Activated T-cell treated with anti-CD3 and anti-CD28 coated beads, Interleukin-2, amount 50 U/mL, for 48 hours (primary cell): ENCODE measurements around the gene SEMA4D.
A peak's percentile ranks its signal among the peaks of the same experiment; 100 is the strongest.
"Not testable (repeated sequence)": the region's sequence is repeated elsewhere in the genome, so short reads cannot be mapped to it uniquely, and the experiment has no call there.

Experiments used
- DNase-seq, 2 experiments: peaks; one replicate each; pipeline ENCODE4 v3.0.0-alpha.2; 2020

Gene SEMA4D

GRCh38 chr9:89480825-89481537, 16.9 kb downstream of the SEMA4D start:
- peak; percentile 67 to 68 for DNase-seq

GRCh38 chr9:89480372-89480771, 17.5 kb downstream of the SEMA4D start:
- not testable (repeated sequence) for DNase-seq

GRCh38 chr9:89479669-89480011, 18.3 kb downstream of the SEMA4D start:
- DNase-seq, result peak; percentile 73 to 78

GRCh38 chr9:89478821-89479668, 18.9 kb downstream of the SEMA4D start:
- peak; percentile 77 to 78 for DNase-seq

GRCh38 chr9:89477811-89478630, 19.9 kb downstream of the SEMA4D start:
- DNase-seq, result peak; percentile 74 to 78

GRCh38 chr9:89477384-89477783, 20.5 kb downstream of the SEMA4D start:
- DNase-seq, result peak in 1 of 2 experiments; percentile 66

GRCh38 chr9:89476546-89476945, 21.4 kb downstream of the SEMA4D start:
- no peak for DNase-seq

- DNase-seq, result peak in 1 of 2 experiments; percentile 16
These were observed 21.9 kb downstream of the SEMA4D start for GRCh38 chr9:89475891-89476440.

GRCh38 chr9:89474939-89475338, 23.0 kb downstream of the SEMA4D start:
- peak in 1 of 2 experiments; percentile 22 for DNase-seq

- peak in 1 of 2 experiments; percentile 15 for DNase-seq
These were observed 24.0 kb downstream of the SEMA4D start for GRCh38 chr9:89473762-89474469.

- peak in 1 of 2 experiments; percentile 15 for DNase-seq
These were observed 26.1 kb downstream of the SEMA4D start for GRCh38 chr9:89471796-89472320.

GRCh38 chr9:89471390-89471789, 26.5 kb downstream of the SEMA4D start:
- DNase-seq, result no peak

- DNase-seq, result no peak
These were observed 27.6 kb downstream of the SEMA4D start for GRCh38 chr9:89470224-89470839.

- no peak for DNase-seq
These were observed 28.9 kb downstream of the SEMA4D start for GRCh38 chr9:89469003-89469402.

- DNase-seq, result no peak
These were observed 29.5 kb downstream of the SEMA4D start for GRCh38 chr9:89468281-89468960.

GRCh38 chr9:89467278-89467625, 30.7 kb downstream of the SEMA4D start:
- no peak for DNase-seq

GRCh38 chr9:89466451-89467277, 31.2 kb downstream of the SEMA4D start:
- DNase-seq, result peak; percentile 75

- peak in 1 of 2 experiments; percentile 27 for DNase-seq
These were observed 32.1 kb downstream of the SEMA4D start for GRCh38 chr9:89465726-89466308.

- DNase-seq, result peak in 1 of 2 experiments; percentile 28
These were observed 32.9 kb downstream of the SEMA4D start for GRCh38 chr9:89465001-89465451.
